Testis (tissue), 3 donors: ENCODE data around the gene OSBPL5. TPM values are rescaled to one million over a fixed set of nuclear protein-coding genes. Genes with fewer than 3 reads are reported as not detected.

Source experiments
- DNase-seq: peaks from one replicate; pipeline ENCODE4 v3.0.0-alpha.2; 2019
- H3K27ac ChIP-seq, 2 donors: fragments of 200-600 bp; sonication (generic); one replicate each; pipeline ENCODE4 v1.5.1; 2019
- H3K27me3 ChIP-seq: fragments of 200-600 bp; sonication (generic); one replicate; pipeline ENCODE4 v1.5.1; 2019
- H3K36me3 ChIP-seq: fragments of 200-600 bp; sonication (generic); one replicate; pipeline ENCODE4 v1.5.1; 2017; ENCODE audit warnings: low read depth; ENCODE audit errors: missing control alignments
- H3K4me1 ChIP-seq: fragments of 200-600 bp; sonication (generic); one replicate; pipeline ENCODE4 v1.5.1; 2019
- H3K4me3 ChIP-seq, 2 donors: fragments of 200-600 bp; sonication (generic); one replicate each; pipeline ENCODE4 v1.5.1; 2017 to 2019
- H3K9me3 ChIP-seq: fragments of 200-600 bp; sonication (generic); one replicate; pipeline ENCODE4 v1.5.1; 2017
- POLR2A ChIP-seq: fragments of 450-650 bp; IDR thresholded peaks from one replicate; pipeline ENCODE4 v1.6.1; 2017; ENCODE audit warnings: antibody characterized with exemption, mild to moderate bottlenecking, moderate library complexity
- WGBS, 2 donors: methylation state at CpG; one replicate each; pipeline ENCODE4 v1.1.5; 2018; 5-methylcytosine and 5-hydroxymethylcytosine counted together
- intact Hi-C: fragments of 100-400 bp; cut with DNase I; formaldehyde crosslinking; loops from one replicate; pipeline ENCODE4 v1.15.1; 2023; ENCODE audit warnings: low total_unique reads
- polyA plus RNA-seq: library from polyadenylated mRNA; stranded (reverse); fragments of 350-450 nt; fragmentation: Illumina TruSeq; extraction: RNeasy Lipid Tissue Mini Kit (QIAGEN cat#74804); gene quantifications from one replicate; pipeline ENCODE4 v1.2.3, GENCODE V29; 2014; ENCODE audit warnings: low read depth, low replicate concordance; ENCODE audit not compliant: insufficient read depth
- total RNA-seq, 2 donors: library from RNA; depleted of rRNA; stranded (reverse); fragments of >200 nt; gene quantifications; one replicate each; pipeline ENCODE4 v1.2.3, GENCODE V29; 2016
- TF ChIP-seq, protein P1 (sequence below), 3 experiments: fragments of 450-650 bp in 2 of 3; fragments of 200-600 bp in 1 of 3; sonication (generic) in 1 of 3; IDR thresholded peaks; one replicate each; pipeline ENCODE4 v1.5.1; 2016 to 2019; ENCODE audit warnings: antibody characterized with exemption in 3 of 3, mild to moderate bottlenecking in 2 of 3, moderate library complexity in 1 of 3

Gene OSBPL5
- total and polyA plus RNA-seq, 3 donors from 2014 or later = 8.9 to 18.1 (median 13.2) TPM

DNA sequence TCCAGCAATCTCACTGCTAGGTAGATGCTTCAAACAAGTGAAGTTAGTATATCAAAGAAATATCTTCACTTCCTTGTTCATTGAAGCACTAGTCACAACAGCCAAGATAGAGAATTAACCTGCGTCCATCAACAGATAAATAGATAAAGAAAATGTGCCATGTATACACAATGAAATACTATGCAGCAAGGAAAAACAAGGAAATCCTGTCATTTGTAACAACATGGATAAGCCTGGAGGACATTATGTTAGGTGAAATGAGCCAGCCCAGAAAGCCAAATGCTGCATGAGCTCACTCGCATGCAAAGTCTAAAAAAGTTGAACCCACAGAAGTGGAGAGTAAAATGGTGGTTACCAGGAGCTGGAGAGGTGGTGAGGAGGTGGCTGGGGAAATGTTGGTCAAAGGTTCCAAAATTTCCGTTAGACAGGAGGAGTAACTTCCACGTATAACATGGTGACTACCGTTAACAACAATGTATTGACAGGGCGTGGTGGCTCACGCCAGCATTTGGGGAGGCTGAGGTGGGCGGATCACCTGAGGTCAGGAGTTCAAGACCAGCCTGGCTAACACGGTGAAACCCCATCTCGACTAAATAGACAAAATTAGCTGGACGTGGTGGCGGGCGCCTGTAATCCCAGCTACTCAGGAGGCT, 84.3 kb downstream of the OSBPL5 start:
- no peaks in the 10 kb centered on the region for H3K27me3 ChIP-seq
- no peaks in the 10 kb centered on the region for H3K36me3 ChIP-seq
- H3K4me3 ChIP-seq = no peak overlapping the region
- WGBS, 2 donors = 82 to 89% methylated on average over 13 of the region's 13 CpGs
- no peaks in the 10 kb centered on the region for H3K4me1 ChIP-seq
- no peak for TF ChIP-seq POLR2A
- TF ChIP-seq, protein P1, sequence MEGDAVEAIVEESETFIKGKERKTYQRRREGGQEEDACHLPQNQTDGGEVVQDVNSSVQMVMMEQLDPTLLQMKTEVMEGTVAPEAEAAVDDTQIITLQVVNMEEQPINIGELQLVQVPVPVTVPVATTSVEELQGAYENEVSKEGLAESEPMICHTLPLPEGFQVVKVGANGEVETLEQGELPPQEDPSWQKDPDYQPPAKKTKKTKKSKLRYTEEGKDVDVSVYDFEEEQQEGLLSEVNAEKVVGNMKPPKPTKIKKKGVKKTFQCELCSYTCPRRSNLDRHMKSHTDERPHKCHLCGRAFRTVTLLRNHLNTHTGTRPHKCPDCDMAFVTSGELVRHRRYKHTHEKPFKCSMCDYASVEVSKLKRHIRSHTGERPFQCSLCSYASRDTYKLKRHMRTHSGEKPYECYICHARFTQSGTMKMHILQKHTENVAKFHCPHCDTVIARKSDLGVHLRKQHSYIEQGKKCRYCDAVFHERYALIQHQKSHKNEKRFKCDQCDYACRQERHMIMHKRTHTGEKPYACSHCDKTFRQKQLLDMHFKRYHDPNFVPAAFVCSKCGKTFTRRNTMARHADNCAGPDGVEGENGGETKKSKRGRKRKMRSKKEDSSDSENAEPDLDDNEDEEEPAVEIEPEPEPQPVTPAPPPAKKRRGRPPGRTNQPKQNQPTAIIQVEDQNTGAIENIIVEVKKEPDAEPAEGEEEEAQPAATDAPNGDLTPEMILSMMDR (IDR thresholded peaks at IDR 0.05) = no peak
- H3K27ac ChIP-seq = no peak overlapping the region
- no peak for DNase-seq
- intact Hi-C loops = no loop called here
- H3K9me3 ChIP-seq = no peaks in the 10 kb centered on the region

DNA sequence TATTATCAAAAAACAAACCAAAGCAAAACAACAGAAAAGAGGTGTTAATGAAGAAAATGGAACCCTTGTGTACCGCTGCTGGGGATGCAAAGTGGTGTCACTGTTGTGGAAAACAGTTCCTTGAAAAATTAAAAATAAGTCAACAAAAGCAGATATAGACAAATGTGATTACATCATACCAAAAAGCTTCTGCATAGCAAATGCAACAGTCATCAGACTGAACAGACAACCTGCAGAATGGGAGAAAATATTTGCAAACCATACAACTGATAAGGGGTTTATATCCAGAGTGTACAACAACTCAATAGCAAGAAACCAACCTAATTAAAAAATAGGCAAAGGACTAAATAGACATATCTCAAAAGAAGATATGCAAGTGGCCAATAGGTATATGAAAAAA, 85.0 kb downstream of the OSBPL5 start:
- H3K4me3 ChIP-seq = no peak overlapping the region
- no peak overlapping the region for H3K27ac ChIP-seq
- 85 to 93% methylated on average over 1 of the region's 1 CpG for WGBS, 2 donors
- DNase-seq = no peak
- no peaks in the 10 kb centered on the region for H3K4me1 ChIP-seq
- H3K27me3 ChIP-seq = no peaks in the 10 kb centered on the region
- H3K9me3 ChIP-seq = no peaks in the 10 kb centered on the region
- H3K36me3 ChIP-seq = no peaks in the 10 kb centered on the region
- no peak for TF ChIP-seq POLR2A
- TF ChIP-seq, protein P1 (IDR thresholded peaks at IDR 0.05) = no peak
- intact Hi-C loops = no loop called here

DNA sequence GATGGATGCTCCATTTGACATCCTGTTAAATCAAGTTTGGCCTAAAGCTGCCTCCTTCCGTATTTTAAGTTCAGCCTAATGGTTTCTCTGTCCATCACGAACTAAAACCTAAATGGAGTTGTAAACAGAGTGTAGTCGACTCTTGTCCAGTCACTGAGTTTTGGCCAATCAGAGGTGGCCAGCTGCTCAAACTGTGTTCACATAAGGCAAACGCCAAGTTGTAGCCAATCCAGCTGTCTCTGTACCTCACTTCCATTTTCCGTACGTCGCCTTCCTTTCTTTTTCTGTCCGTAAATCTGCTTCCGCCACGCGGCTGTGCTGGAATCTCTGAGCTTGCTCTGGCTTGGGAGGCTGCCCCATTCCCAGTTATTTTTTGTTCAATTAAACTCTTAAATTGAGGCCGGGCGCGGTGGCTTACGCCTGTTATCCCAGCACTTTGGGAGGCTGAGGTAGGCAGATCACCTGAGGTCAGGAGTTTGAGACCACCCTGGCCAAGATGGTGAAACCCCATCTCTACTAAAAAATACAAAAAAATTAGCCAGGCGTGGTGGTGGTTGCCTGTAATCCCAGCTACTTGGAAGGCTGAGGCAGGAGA, 87.2 kb downstream of the OSBPL5 start:
- Histone ChIP-seq H3K27me3 (no peaks in the 10 kb centered on the region), H3K27ac (no peak overlapping the region), H3K4me3 (no peak overlapping the region), H3K9me3 (no peaks in the 10 kb centered on the region), H3K4me1 (no peaks in the 10 kb centered on the region), H3K36me3 (no peaks in the 10 kb centered on the region)
- 83 to 84% methylated on average over 16 of the region's 16 CpGs for WGBS, 2 donors
- intact Hi-C loops = no loop called here
- DNase-seq = no peak
- TF ChIP-seq POLR2A = no peak
- TF ChIP-seq, protein P1 (IDR thresholded peaks at IDR 0.05) = no peak

DNA sequence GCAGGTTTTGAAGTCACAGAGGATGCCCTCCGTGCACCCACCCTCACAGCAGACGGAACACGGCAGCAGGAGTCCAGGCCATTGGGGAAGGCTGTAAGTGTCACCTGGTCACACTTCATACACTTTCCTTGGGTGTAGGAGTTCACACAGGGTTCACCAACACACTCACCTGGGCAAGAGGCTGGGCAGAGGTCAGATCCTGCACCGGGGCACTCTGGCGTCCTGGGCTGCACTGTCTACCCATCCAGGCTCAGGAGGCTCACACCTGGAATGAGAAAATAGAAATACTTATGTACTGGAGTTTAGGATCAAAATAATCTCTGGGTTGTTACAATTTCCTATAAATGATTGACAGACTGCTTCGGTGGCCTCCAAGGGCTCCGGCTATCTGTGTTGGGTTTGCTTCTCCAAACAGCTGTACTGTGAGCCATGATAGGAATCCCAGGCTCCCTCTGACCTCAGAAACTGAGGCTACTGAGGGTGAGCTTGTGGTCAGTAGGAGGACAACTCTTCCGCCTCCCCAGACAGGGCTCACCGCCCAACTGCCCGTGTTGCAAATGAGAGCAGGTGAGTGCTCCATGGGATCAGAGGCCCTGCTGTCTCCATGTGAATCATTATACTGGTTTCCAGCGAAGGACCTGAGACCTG, 87.8 kb downstream of the OSBPL5 start:
- intact Hi-C loops = no loop called here
- Histone ChIP-seq H3K27me3 (no peaks in the 10 kb centered on the region), H3K9me3 (no peaks in the 10 kb centered on the region), H3K36me3 (no peaks in the 10 kb centered on the region), H3K4me1 (no peaks in the 10 kb centered on the region), H3K4me3 (no peak overlapping the region), H3K27ac (no peak overlapping the region)
- no peak for TF ChIP-seq POLR2A
- TF ChIP-seq, protein P1 (IDR thresholded peaks at IDR 0.05) = no peak
- DNase-seq = no peak
- WGBS, 2 donors = 83 to 93% methylated on average over 11 of the region's 11 CpGs
